Neural cell (in vitro differentiated cells): ENCODE results near the gene ADGB. TPM values are rescaled to one million over a fixed set of nuclear protein-coding genes. Genes with fewer than 3 reads are reported as not detected.

ENCODE experiments used
- H2AFZ ChIP-seq: fragments of 200-600, 300-800 bp; sonication (generic), shearing (Covaris generic); 2 replicates; pipeline ENCODE4 v1.6.0; 2014; ENCODE audit warnings: low read depth, mild to moderate bottlenecking, antibody characterized with exemption, low read length, moderate library complexity
- H3F3A ChIP-seq: fragments of 200-600 bp; shearing (Covaris generic); 2 replicates; pipeline ENCODE4 v1.6.1; 2016; ENCODE audit warnings: mild to moderate bottlenecking, moderate library complexity, mixed read lengths, antibody characterized with exemption, low read length; ENCODE audit not compliant: insufficient read depth, poor library complexity, severe bottlenecking
- H3K27ac ChIP-seq: fragments of 200-600, 300-800 bp; sonication (generic), shearing (Covaris generic); 2 replicates; pipeline ENCODE4 v1.5.1; 2014; ENCODE audit warnings: mild to moderate bottlenecking, low read length, moderate library complexity
- H3K27me3 ChIP-seq: fragments of 300-800, 200-600 bp; sonication (generic), shearing (Covaris generic); 2 replicates; pipeline ENCODE4 v1.6.0; 2014; ENCODE audit warnings: mild to moderate bottlenecking, low read depth, low read length, moderate library complexity; ENCODE audit not compliant: insufficient read depth
- H3K36me3 ChIP-seq: fragments of 300-800, 200-600 bp; sonication (generic), shearing (Covaris generic); 2 replicates; pipeline ENCODE4 v1.5.1; 2014; ENCODE audit warnings: mild to moderate bottlenecking, antibody characterized with exemption, low read length, moderate library complexity; ENCODE audit not compliant: insufficient read depth
- H3K4me2 ChIP-seq: fragments of 300-800, 200-600 bp; sonication (generic), shearing (Covaris generic); 2 replicates; pipeline ENCODE4 v1.6.0; 2014; ENCODE audit warnings: mild to moderate bottlenecking, low read length
- H3K4me3 ChIP-seq: fragments of 300-800, 200-600 bp; sonication (generic), shearing (Covaris generic); 2 replicates; pipeline ENCODE4 v1.5.1; 2014; ENCODE audit warnings: mild to moderate bottlenecking, low read length, moderate library complexity
- H3K79me2 ChIP-seq: fragments of 200-600 bp; shearing (Covaris generic); replicated peaks from 2 replicates; pipeline ENCODE4 v1.6.0; 2014; ENCODE audit warnings: mild to moderate bottlenecking, low read length, moderate library complexity; ENCODE audit not compliant: insufficient read depth
- H3K9ac ChIP-seq: fragments of 300-800, 200-600 bp; sonication (generic), shearing (Covaris generic); 2 replicates; pipeline ENCODE4 v1.6.1; 2016; ENCODE audit warnings: mild to moderate bottlenecking, low read length, mixed read lengths
- H3K9me2 ChIP-seq: fragments of 200-600 bp; shearing (Covaris generic); 2 replicates; pipeline ENCODE4 v1.6.1; 2016; ENCODE audit warnings: mild to moderate bottlenecking, low read length, mixed read lengths; ENCODE audit not compliant: insufficient read depth
- H3K9me3 ChIP-seq: fragments of 200-600, 300-800 bp; sonication (generic), shearing (Covaris generic); 2 replicates; pipeline ENCODE4 v1.6.1; 2016; ENCODE audit warnings: mild to moderate bottlenecking, mixed run types, low read length, moderate library complexity, mixed read lengths
- H4K20me1 ChIP-seq: fragments of 200-600 bp; shearing (Covaris generic); 2 replicates; pipeline ENCODE4 v1.6.1; 2016; ENCODE audit warnings: mild to moderate bottlenecking, mixed run types; ENCODE audit not compliant: insufficient read depth
- EP300 ChIP-seq: fragments of 450-650 bp; conservative IDR thresholded peaks from 2 replicates; pipeline ENCODE4 v1.6.1; 2014; ENCODE audit warnings: antibody characterized with exemption, mild to moderate bottlenecking, moderate library complexity; ENCODE audit not compliant: poor library complexity, severe bottlenecking
- EZH2 ChIP-seq: fragments of 200-600, 300-800 bp; shearing (Covaris generic), sonication (generic); IDR thresholded peaks from 2 replicates; pipeline ENCODE4 v1.6.1; 2014; ENCODE audit warnings: antibody characterized with exemption, low read length, borderline replicate concordance, mild to moderate bottlenecking; ENCODE audit not compliant: insufficient read depth, poor library complexity, severe bottlenecking
- MXI1 ChIP-seq: fragments of 450-650 bp; conservative IDR thresholded peaks from 2 replicates; pipeline ENCODE4 v1.6.1; 2014; ENCODE audit warnings: antibody characterized with exemption, mild to moderate bottlenecking; ENCODE audit not compliant: poor library complexity, severe bottlenecking
- POLR2AphosphoS5 ChIP-seq: IDR thresholded peaks from 2 replicates; pipeline ENCODE4 v1.6.1; 2012
- RAD21 ChIP-seq: fragments of 450-650 bp; conservative IDR thresholded peaks from 2 replicates; pipeline ENCODE4 v1.6.1; 2014; ENCODE audit warnings: antibody characterized with exemption, mild to moderate bottlenecking, moderate library complexity
- SMC3 ChIP-seq: fragments of 450-650 bp; conservative IDR thresholded peaks from 2 replicates; pipeline ENCODE4 v1.6.1; 2014; ENCODE audit warnings: antibody characterized with exemption, mild to moderate bottlenecking, moderate library complexity; ENCODE audit not compliant: poor library complexity
- TAF1 ChIP-seq: IDR thresholded peaks from 2 replicates; pipeline ENCODE4 v1.6.1; 2012; ENCODE audit warnings: low read depth
- polyA plus RNA-seq: library from polyadenylated mRNA; depleted of rRNA; stranded (reverse); fragments of >200 nt; gene quantifications from 2 replicates; pipeline ENCODE4 v1.2.3, GENCODE V29; 2014
- TF ChIP-seq, protein P1 (sequence below): IDR thresholded peaks from 2 replicates; pipeline ENCODE4 v1.6.1; 2012; ENCODE audit warnings: borderline replicate concordance
- TF ChIP-seq, protein P2 (sequence below): fragments of 450-650 bp; IDR thresholded peaks from 2 replicates; pipeline ENCODE4 v1.5.1; 2014; ENCODE audit warnings: antibody characterized with exemption, mild to moderate bottlenecking, moderate library complexity; ENCODE audit not compliant: poor library complexity, severe bottlenecking

Gene ADGB
- polyA plus RNA-seq, 1 donor from 2014 or later = not detected

DNA sequence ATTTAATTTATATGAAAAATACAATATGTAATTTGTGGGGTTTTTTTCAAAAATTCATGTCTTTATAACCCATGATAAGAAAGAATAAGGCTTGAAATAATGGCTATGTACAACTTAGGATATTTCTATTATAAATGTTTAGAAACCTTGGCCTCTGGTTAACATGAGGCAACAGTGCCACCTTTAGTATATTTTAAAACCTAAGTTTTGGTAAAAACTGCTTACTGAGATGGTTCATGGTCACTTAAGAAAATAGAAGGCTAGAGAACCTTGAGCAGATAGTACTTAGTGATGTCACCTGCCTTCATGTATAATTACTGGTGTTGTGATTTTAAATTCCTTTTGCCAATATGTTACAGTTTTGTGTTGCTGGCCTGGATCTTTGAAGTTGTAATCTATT is 176.4 kb downstream of the ADGB start:
- no peak overlapping the region for H3K9ac ChIP-seq

DNA sequence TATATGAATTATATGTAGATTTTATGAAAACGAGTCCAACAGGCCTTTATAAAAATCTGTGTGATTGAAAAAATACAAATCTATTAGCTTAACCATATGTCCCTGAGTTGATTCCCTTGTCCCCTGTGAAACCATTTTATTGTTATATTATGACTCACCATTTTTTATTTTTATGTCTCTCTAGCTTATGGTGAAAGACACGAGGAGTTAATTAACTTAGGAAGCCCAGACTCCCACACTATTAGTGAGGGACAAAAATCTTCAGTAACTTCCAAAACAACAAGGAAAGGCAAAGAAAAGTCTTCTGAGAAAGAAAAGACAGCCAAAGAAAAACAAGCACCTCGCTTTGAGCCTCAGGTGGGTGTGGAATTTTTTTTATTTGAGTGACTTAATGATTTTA is 183.1 kb downstream of the ADGB start:
- TF ChIP-seq EZH2 (no peak), RAD21 (no peak), POLR2AphosphoS5 (no peak), SMC3 (no peak), MXI1 (no peak), TAF1 (no peak), EP300 (no peak)
- TF ChIP-seq, protein P1, sequence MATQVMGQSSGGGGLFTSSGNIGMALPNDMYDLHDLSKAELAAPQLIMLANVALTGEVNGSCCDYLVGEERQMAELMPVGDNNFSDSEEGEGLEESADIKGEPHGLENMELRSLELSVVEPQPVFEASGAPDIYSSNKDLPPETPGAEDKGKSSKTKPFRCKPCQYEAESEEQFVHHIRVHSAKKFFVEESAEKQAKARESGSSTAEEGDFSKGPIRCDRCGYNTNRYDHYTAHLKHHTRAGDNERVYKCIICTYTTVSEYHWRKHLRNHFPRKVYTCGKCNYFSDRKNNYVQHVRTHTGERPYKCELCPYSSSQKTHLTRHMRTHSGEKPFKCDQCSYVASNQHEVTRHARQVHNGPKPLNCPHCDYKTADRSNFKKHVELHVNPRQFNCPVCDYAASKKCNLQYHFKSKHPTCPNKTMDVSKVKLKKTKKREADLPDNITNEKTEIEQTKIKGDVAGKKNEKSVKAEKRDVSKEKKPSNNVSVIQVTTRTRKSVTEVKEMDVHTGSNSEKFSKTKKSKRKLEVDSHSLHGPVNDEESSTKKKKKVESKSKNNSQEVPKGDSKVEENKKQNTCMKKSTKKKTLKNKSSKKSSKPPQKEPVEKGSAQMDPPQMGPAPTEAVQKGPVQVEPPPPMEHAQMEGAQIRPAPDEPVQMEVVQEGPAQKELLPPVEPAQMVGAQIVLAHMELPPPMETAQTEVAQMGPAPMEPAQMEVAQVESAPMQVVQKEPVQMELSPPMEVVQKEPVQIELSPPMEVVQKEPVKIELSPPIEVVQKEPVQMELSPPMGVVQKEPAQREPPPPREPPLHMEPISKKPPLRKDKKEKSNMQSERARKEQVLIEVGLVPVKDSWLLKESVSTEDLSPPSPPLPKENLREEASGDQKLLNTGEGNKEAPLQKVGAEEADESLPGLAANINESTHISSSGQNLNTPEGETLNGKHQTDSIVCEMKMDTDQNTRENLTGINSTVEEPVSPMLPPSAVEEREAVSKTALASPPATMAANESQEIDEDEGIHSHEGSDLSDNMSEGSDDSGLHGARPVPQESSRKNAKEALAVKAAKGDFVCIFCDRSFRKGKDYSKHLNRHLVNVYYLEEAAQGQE = no peak
- TF ChIP-seq, protein P2, sequence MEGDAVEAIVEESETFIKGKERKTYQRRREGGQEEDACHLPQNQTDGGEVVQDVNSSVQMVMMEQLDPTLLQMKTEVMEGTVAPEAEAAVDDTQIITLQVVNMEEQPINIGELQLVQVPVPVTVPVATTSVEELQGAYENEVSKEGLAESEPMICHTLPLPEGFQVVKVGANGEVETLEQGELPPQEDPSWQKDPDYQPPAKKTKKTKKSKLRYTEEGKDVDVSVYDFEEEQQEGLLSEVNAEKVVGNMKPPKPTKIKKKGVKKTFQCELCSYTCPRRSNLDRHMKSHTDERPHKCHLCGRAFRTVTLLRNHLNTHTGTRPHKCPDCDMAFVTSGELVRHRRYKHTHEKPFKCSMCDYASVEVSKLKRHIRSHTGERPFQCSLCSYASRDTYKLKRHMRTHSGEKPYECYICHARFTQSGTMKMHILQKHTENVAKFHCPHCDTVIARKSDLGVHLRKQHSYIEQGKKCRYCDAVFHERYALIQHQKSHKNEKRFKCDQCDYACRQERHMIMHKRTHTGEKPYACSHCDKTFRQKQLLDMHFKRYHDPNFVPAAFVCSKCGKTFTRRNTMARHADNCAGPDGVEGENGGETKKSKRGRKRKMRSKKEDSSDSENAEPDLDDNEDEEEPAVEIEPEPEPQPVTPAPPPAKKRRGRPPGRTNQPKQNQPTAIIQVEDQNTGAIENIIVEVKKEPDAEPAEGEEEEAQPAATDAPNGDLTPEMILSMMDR = no peak
- no peaks in the 10 kb centered on the region for H3K27me3 ChIP-seq
- no peaks in the 10 kb centered on the region for H3K9me3 ChIP-seq
- no peaks in the 10 kb centered on the region for H3F3A ChIP-seq
- H3K4me3 ChIP-seq = no peak overlapping the region
- H2AFZ ChIP-seq = no peak overlapping the region
- no peaks in the 10 kb centered on the region for H3K36me3 ChIP-seq
- no peaks in the 10 kb centered on the region for H3K9me2 ChIP-seq
- H3K27ac ChIP-seq = no peak overlapping the region
- H3K9ac ChIP-seq = no peak overlapping the region
- no peaks in the 10 kb centered on the region for H3K79me2 ChIP-seq
- no peaks in the 10 kb centered on the region for H4K20me1 ChIP-seq
- H3K4me2 ChIP-seq = no peak overlapping the region

More for the DNA sequence above, 176.4 kb downstream of the ADGB start:
- H3K9me3 ChIP-seq = no peaks in the 10 kb centered on the region
- H3K27me3 ChIP-seq = no peaks in the 10 kb centered on the region
- H3F3A ChIP-seq = no peaks in the 10 kb centered on the region
- no peak overlapping the region for H3K4me3 ChIP-seq
- TF ChIP-seq EZH2 = no peak
- no peaks in the 10 kb centered on the region for H3K9me2 ChIP-seq
- H3K79me2 ChIP-seq = no peaks in the 10 kb centered on the region
- H4K20me1 ChIP-seq = no peaks in the 10 kb centered on the region
- no peak overlapping the region for H3K4me2 ChIP-seq
- no peak overlapping the region for H2AFZ ChIP-seq
- no peak overlapping the region for H3K27ac ChIP-seq
- H3K36me3 ChIP-seq = no peaks in the 10 kb centered on the region
